ENCODE measurements around the gene NELL1.

The NELL1 gene

DNA sequence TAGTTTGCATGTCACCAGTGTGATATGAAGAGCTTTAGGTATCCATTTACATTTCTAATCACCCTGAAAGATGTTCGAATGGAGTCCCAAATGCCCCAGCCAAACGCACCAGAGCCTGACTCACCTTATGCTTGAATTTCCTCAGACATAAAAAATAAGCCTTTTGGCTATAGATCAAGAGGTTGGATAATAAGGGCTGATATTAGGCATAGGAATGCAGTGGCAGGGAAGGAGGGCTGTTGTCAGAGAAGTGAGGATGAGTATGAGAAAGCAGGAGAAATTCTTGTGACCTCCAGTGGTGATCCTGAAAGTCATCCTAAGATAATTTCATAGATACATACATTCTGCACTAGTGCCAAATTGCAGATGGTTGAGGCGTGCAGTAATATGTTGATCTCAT is 264.6 kb downstream of the NELL1 start:
- no peak for DNase-seq
- intact Hi-C loops (cut with DNase I): no loop called here

DNA sequence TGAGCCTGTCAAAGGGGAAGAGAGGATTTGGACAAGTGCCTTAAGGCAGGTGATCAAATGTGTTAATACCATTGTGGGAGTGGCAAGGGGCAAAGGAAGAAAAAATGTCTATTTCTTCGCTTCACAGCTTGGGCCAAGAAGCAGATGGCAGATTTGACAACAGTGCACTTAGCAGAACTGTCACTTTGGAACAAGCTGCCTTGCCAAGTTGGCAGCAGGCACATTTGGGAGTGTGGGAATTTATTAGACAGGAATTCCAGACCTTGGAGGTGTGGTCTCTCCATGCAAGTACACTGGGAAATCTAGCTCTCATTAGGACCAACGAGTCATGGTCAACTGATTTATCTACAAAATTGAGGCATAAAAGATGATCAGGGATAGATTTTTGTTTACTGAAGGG is 265.1 kb downstream of the NELL1 start:
- intact Hi-C loops (cut with DNase I): no loop called here
- DNase-seq: no peak

DNA sequence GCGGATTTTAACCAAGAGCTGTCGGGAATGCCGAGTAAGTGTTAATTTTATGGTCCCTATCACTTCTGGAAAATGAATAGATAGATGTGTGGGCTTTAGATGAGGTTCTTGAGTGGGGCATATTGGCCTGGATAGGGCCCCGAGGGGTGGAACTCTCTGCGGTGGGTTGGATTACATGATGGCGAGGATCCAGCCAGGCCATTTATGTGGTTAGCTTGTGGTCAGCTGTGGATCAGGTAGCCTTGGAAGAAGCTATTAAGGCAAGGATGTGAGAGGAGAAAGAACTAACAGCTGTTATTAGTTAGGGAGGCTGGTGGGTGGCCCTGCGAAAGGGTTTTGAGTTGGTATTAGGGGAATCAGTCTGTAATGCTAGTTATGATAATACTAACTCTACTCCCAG is 268.4 kb downstream of the NELL1 start:
- DNase-seq: no peak
- intact Hi-C loops (cut with DNase I): no loop called here

DNA sequence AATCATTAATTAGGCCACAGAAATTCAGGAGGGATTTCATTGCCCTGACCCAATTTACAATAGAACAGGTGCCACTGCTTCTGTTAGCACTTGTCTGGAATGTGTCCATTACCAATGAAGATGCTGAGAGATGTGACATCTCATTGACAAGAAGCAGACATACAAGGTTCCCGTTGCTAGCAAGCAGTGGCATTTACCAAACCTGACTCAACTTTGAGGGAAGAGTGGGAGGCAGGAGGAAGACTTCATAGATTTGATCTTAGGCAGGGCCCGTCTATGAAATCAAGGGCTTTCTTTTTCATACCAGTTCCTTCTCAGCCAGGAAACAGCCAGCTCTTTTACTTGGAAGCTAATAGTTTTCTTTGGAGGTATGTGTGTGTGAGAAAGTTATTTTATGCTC is 280.2 kb downstream of the NELL1 start:
- intact Hi-C loops (cut with DNase I): no loop called here
- DNase-seq: no peak

DNA sequence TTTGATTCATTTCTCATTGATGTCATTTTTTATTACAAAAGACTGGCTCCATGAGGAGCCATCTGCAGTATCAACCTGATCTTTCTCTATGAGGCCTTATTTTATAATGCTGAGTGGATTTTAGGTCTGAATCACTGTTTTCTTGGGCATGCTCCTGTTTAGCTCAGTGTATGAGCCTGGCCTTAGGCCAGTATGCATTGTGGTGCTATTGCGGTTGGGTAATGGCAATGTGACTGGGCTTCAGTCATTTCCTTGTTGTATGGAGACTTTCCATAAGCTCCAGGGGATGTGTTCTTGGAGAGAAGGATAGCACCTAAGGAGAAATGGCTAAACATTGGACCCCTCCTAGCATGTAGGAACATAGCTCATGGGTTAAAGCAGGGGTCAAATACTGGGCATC is 293.2 kb downstream of the NELL1 start:
- intact Hi-C loops (cut with DNase I): no loop called here
- DNase-seq: no peak

DNA sequence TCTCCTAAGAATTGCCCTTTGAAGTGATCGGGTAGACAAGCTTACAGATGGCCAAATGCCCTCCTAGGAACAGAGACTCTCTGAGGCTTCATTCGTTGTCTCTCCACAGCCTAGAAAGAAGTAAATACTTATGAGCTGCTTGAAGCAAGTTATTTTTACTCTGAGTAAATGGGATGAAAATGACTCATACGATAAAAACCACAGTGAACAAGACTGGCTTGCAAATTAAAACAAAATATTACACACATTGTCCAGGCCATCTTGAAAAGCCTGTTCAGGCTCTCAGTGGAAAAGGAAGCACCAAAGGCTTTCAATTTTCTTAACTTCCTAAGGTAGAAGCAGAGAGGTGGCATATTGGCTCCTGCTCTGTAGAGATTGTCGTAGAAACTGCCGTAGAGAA is 294.2 kb downstream of the NELL1 start:
- DNase-seq: no peak
- intact Hi-C loops (cut with DNase I): no loop called here

DNA sequence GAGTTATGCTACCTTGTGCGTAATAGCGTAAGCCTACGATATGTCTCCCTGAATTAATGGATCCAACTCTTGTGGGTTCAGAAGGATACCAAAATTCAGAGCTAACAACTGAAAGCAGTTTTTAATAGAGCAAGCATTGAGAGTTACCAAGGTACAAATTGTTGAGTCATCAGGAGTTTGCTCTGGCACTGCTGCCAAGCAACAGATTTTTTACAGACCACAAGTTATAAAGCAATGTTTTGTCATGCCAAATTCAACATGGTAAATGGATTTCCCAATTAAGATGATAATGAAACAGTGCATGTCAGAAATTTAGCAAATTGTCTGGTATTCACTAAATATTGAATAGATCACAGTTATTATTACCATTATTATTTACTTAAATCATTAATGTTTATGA is 295.6 kb downstream of the NELL1 start:
- DNase-seq: no peak
- intact Hi-C loops (cut with DNase I): no loop called here

DNA sequence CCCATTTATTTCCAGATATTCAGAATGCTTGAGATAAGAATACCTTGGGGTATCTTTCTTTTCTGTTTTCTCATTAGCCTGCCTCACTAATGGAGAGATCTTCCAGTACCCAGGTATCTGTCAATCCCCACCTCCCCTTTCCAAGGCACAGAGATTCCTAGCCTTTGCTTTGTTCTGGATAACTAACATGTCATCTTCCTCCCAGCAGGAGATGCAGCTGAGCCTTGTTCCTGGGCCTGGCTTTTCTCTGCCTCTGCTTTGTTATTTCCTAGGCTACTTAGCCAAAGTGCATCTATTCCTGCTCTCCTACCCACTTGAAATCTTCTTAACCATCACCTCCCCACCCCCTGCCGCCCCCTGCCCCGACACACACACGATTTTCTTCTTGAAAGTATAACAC is 297.1 kb downstream of the NELL1 start:
- DNase-seq: no peak
- intact Hi-C loops (cut with DNase I): no loop called here

DNA sequence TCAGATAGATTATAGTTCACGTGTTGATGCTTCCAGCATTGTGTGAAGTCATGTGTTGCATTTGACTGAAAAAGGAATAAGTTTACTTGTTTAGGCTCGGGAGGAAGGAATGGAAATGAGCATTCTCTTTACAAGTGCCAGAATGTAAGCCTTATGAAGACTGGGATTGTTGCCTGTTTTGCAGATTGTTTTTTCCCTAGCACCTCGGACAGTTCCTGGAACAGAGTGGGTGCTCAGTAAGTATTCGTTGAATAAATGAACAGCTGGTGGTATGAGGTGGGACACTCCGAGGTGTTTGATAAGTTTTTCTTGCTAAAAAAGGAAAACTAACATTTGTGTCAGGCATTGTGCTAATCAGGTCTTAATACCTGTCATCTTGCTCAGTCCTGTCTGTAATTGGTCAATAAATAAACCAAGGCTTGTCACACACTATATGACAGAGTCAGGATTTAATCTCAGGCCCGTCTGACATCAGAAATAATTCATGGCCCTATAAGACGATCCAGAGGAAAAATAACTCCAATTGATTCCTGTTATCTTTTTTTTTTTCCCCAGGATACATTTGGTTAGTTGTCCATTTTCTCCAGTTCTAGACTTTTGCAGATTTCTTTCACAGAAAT is 304.7 kb downstream of the NELL1 start:
- no peak for DNase-seq
- intact Hi-C loops (cut with DNase I): no loop called here

DNA sequence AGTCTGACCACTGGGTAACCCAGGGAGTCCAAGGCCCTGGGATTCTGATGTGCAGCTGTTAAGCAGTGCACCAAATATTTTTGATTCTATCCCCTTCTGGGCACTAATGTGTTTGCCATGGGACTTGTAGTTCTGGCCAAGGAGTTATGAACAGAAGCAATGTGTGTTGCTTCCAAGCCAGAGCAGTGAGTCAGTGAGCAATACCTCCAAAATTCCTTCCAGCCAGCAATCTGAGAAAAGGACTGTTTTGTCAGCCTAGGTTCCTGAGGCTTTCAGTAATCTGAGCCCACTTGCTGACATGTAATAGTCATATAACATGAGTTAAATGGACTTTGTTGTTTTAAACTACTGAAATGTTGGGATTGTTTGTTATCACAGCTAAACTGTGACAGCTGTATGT is 311.4 kb downstream of the NELL1 start:
- no peak for DNase-seq
- intact Hi-C loops (cut with DNase I): no loop called here

DNA sequence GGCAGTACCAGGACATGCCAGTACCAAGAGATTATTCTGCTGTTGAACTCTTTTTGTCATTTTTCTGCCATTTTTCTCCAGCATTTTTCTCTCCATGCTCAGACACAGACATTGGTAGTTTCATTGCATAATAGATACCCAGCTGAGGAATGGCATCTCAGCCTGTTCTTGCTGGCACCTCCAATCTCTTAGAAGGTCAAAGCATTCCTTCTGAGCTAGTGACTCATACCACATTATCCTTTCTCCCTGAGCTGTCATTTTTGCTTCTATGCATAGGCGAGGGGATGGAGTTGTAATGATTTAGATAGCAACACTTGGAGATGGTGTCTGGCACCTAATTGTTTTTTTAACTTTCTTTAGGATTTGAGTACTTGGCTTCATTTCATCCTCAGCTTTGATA is 321.1 kb downstream of the NELL1 start:
- DNase-seq: no peak
- intact Hi-C loops (cut with DNase I): no loop called here

DNA sequence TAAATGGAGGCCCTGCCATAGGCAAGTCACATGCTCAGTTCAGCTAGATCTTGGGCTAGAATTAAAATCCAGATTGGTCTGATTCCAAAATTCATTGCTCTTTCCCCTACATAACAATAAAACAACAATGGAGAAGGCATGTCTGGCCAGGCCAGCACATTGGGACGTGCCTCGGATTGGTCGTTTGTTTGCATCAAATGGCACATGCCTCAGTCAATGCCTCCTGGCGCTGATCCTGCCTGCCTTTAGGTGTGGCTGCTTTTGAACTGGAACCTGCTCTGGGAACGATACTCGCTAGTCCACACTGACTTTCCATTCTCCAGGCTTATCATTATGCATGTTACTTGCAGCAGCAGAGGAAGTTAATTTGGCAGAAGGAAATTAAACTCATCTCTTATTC is 322.1 kb downstream of the NELL1 start:
- intact Hi-C loops (cut with DNase I): no loop called here
- peak in 1 of 10 donors; percentile 42 for DNase-seq

DNA sequence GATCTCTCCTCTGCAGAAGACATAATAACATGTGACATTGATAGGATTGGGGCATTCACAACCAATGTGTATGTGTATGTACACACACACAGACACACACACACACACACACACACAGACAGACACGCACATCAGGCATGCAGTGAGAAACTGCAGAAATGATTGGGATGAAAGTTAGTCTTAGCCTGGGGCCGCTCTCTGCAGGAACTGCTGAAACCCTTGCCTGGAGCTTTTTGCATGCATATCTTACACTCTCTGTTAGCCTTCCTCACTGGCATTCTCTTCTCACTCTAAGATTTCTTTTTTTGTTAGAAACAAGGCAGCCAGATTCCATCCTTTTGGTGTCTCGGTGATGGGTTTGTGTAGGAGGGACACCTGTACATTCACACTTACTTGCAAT is 337.9 kb downstream of the NELL1 start:
- no peak for DNase-seq
- intact Hi-C loops (cut with DNase I): no loop called here

DNA sequence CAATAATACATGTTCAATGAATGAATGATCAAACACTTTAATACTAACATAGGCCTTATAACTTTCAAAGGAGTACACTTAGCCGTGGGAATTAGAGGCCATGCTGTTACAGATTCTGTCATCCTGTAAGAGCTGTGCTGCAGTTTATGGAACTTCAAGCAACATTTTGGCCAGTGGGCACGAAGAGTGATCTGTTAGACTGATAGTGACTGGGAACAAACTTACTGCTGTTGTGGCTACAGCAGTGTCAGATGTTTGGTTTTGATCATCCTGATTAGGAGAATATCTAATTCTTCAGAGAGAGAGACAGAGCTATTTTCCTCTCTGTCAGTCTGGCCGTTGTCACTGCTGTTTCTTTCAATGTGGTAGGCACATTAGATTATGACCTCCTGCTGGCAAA is 348.9 kb downstream of the NELL1 start:
- intact Hi-C loops (cut with DNase I): no loop called here
- DNase-seq: no peak

DNA sequence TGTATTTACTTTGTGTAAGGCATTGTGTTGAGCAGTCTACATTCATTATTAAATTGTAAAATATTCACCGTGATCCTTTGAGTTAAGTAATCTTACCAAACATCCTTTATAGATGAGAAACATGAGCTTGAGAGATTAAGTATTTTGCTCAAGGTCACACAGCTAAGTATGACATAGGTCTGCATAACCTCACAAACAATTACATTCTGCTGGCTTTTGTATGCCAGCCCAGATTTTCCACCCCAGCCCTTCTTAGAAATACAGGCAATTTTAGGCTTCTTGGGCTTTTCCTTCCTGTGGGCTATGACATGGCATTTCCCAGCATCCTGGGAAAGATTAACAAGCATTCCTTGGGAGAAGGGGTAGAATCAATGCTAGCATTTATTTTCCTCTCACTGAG is 357.3 kb downstream of the NELL1 start:
- intact Hi-C loops (cut with DNase I): no loop called here
- no peak for DNase-seq

DNA sequence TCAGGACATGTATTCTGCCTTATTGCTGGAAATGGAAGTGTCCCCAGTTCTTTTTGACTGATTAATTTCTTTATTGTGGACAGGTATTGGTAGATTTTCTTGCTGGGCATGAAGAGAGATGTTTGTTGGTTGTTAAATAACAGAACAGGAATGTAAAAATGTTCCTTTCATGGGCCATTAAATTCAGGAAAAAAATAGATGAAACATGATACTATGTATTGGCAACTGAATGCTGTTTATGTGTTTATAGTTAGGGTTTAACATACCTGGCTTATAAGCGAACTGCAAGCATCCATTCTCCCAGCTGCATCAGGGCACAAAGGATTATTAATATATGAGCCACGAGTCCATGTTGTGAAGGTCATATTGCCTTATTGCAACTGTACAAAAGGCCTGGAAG is 368.5 kb downstream of the NELL1 start:
- no peak for DNase-seq
- intact Hi-C loops (cut with DNase I): no loop called here

DNA sequence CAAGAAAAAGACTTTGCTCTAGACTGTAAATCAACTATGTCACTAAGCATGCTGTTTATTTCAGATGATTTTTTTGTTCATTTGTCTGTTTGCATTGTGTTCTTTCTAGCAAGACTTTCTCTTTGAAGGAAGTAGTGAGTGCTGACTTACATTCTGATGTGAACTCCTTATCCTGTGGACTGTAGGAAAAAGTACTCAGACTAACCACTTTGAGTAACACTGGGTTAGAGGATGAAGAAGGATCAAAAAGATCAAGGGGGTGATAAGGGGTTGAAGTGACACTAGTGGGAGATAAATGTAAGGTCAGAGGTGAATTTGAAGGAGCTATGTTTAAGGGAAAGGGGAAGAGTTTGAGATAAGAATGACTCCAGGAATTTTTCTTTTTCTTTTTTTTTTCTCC is 369.4 kb downstream of the NELL1 start:
- intact Hi-C loops (cut with DNase I): no loop called here

DNA sequence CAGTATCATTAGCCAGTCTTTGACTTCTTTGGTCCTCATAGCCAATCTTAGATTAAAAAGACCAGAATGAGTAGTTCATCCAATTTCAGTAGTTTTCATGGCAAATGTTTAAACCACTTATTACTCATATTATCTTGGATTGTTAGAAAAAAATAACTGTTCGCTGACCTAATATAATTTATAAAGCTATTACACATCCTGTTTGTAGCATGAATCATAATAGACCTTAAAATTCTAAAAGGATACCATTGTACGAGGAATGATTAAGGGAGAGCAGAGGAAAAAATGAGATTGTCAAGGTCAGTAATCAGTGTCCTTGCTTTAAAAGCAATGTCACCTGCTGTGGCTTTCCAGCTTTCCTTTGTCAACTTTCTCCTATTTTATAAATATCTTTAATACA is 371.2 kb downstream of the NELL1 start:
- DNase-seq: no peak
- intact Hi-C loops (cut with DNase I): no loop called here

More for the DNA sequence above, 369.4 kb downstream of the NELL1 start:
- DNase-seq: no peak

DNA sequence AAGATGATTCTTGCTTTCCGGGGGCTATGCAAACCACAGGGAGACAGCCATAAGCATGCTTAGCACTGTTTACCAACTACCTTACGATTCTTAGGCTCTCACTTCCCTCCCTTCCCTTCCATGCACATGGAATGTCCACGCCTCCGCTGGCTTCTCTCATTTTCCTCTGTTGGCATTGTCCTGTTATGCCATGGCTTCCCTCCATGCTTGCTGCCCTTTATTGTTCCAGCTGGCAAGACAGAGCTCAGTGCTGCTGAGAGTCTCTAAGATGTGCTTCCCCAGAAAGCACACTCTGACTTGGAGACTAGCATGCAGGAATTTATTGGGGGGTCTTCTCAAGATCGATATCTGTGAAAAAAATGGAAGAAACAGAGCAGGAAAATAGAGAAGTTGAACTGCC is 379.2 kb downstream of the NELL1 start:
- no peak for DNase-seq
- intact Hi-C loops (cut with DNase I): no loop called here

DNA sequence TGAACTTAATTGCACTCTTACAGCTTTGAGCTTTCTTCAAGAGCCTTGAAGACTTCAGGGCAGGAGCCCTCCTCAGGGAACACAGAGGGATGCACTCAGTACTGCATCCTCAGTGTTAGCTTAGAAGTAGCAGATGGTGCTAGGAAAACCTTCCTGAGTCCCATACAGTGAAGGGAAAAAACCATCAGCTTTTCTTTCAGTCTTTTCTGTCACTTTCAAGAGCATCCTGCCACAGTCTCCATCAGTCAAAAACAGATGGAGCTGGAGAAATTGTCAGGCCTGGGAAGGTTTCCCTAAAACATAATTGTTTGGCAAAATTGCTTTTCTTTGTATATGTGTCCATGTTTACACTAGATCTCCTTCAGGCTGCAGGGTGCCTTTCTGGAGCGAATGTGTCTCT is 384.1 kb downstream of the NELL1 start:
- no peak for DNase-seq
- intact Hi-C loops (cut with DNase I): no loop called here

DNA sequence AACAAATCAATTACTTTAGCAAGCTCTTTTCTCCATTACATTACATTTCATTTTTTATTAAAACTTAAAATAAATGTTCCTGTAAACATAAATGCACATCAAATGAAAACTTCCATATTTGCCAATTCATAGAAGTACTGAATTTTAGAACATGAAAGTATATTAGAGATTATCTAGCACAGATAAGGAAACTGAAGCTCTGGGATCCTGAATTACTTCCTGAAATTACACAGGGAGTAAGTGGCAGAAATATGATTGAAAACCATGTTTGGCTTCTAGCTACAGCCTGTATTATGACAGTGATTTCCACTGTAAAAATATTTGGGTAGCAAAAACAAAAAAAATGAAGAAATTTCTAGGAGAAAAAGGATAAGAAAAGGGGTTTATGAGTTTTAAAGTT is 387.3 kb downstream of the NELL1 start:
- DNase-seq: no peak
- intact Hi-C loops (cut with DNase I): no loop called here

DNA sequence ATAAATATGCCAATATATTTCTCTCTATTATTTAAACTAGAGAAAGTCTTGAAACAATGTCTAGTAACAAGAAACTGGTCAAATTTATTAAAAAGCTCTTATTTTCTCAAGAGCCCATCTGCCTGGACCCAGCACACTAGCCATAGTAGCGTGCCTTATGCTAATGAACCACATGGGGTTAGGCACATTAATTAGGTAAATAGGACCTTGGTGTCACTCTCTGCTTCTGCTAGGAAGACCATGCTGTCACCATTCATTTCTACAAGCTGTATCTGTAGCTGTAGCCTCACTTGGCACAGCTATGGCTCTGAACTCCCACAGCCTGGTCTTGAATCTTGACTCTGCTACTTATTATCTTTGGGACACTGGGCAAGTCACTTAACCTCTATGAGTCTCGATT is 390.5 kb downstream of the NELL1 start:
- intact Hi-C loops (cut with DNase I): no loop called here
- DNase-seq: no peak

DNA sequence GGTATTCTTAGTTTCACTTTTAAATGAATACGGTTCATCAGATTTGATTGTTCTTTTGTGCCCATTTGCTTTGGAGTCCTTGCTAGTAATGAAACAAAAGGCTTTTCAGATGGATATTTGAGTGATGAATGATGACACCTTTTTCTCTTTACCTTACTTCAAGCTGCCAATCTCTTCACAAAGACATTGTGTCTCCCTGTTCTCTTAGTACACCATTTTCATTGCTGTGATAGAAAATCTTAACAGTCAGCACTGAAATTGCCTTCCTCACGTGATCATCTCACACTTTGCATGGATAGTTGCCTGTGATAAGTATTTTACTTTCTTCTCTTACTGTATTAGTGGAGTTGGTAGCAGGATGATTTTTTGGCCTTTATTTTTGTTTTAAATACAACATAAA is 396.6 kb downstream of the NELL1 start:
- DNase-seq: no peak
- intact Hi-C loops (cut with DNase I): no loop called here
